H9 (cell line): Measurements from ENCODE around the gene POLN. TPM values are rescaled to one million over a fixed set of nuclear protein-coding genes. Genes with fewer than 3 reads are reported as not detected.

Experiments used
- DNase-seq: peaks from one replicate; pipeline ENCODE4 v3.0.0-alpha.2; 2017
- H2AFZ ChIP-seq: one replicate; pipeline ENCODE4 v1.6.1; 2013; ENCODE audit warnings: mild to moderate bottlenecking, low read length, control low read depth, moderate library complexity
- H2AK5ac ChIP-seq: 2 replicates; pipeline ENCODE4 v1.6.1; 2013; ENCODE audit warnings: low read length, control low read depth, mixed read lengths; ENCODE audit not compliant: insufficient read length
- H2BK120ac ChIP-seq: one replicate; pipeline ENCODE4 v1.6.1; 2013; ENCODE audit warnings: low read depth, mild to moderate bottlenecking, low read length, control low read depth, inconsistent platforms; ENCODE audit not compliant: poor library complexity, severe bottlenecking
- H2BK12ac ChIP-seq: 2 replicates; pipeline ENCODE4 v1.6.1; 2013; ENCODE audit warnings: low read length, control low read depth, mixed read lengths, low read depth; ENCODE audit not compliant: insufficient read length
- H2BK15ac ChIP-seq: 2 replicates; pipeline ENCODE4 v1.6.1; 2013; ENCODE audit warnings: low read depth, low read length, control low read depth
- H2BK20ac ChIP-seq: one replicate; pipeline ENCODE4 v1.6.1; 2013; ENCODE audit warnings: low read depth, mild to moderate bottlenecking, low read length, control low read depth, inconsistent platforms; ENCODE audit not compliant: poor library complexity, severe bottlenecking
- H2BK5ac ChIP-seq: 2 replicates; pipeline ENCODE4 v1.6.1; 2013; ENCODE audit warnings: low read length, control low read depth, mixed read lengths; ENCODE audit not compliant: insufficient read length
- H3K14ac ChIP-seq: 2 replicates; pipeline ENCODE4 v1.6.1; 2013; ENCODE audit warnings: low read length, control low read depth; ENCODE audit not compliant: insufficient read depth
- H3K18ac ChIP-seq: 2 replicates; pipeline ENCODE4 v1.6.1; 2013; ENCODE audit warnings: low read depth, mild to moderate bottlenecking, mixed read lengths, low read length, control low read depth; ENCODE audit not compliant: insufficient read length
- H3K23ac ChIP-seq: 2 replicates; pipeline ENCODE4 v1.6.1; 2013; ENCODE audit warnings: low read length, control low read depth, mixed read lengths, low read depth; ENCODE audit not compliant: insufficient read length
- H3K23me2 ChIP-seq: 2 replicates; pipeline ENCODE4 v1.6.1; 2013; ENCODE audit warnings: low read depth, mild to moderate bottlenecking, mixed read lengths, low read length, control low read depth; ENCODE audit not compliant: insufficient read length, poor library complexity, severe bottlenecking
- H3K27ac ChIP-seq: 2 replicates; pipeline ENCODE4 v1.5.1; 2013; ENCODE audit warnings: low read length, control low read depth, mixed read lengths, low read depth; ENCODE audit not compliant: insufficient read length
- H3K27me3 ChIP-seq: 2 replicates; pipeline ENCODE4 v1.6.1; 2013; ENCODE audit warnings: low read length, control low read depth, inconsistent platforms; ENCODE audit not compliant: insufficient read depth
- H3K4ac ChIP-seq: 2 replicates; pipeline ENCODE4 v1.6.1; 2013; ENCODE audit warnings: low read depth, mild to moderate bottlenecking, control low read depth, inconsistent platforms, low read length, moderate library complexity
- H3K4me1 ChIP-seq: 2 replicates; pipeline ENCODE4 v1.6.1; 2013; ENCODE audit warnings: low read length, control low read depth, inconsistent platforms; ENCODE audit not compliant: insufficient read depth
- H3K4me2 ChIP-seq: 2 replicates; pipeline ENCODE4 v1.6.1; 2013; ENCODE audit warnings: low read length, control low read depth, mixed read lengths; ENCODE audit not compliant: insufficient read length, insufficient read depth
- H3K56ac ChIP-seq: 2 replicates; pipeline ENCODE4 v1.6.1; 2013; ENCODE audit warnings: low read depth, mild to moderate bottlenecking, mixed read lengths, low read length, control low read depth; ENCODE audit not compliant: insufficient read length
- H3K79me1 ChIP-seq: 2 replicates; pipeline ENCODE4 v1.6.1; 2013; ENCODE audit warnings: low read depth, mild to moderate bottlenecking, moderate library complexity, low read length, control low read depth, inconsistent platforms; ENCODE audit not compliant: insufficient read depth, poor library complexity, severe bottlenecking
- H3K79me2 ChIP-seq: 2 replicates; pipeline ENCODE4 v1.6.1; 2013; ENCODE audit warnings: low read length, control low read depth, inconsistent platforms; ENCODE audit not compliant: insufficient read depth
- H3K9ac ChIP-seq: 2 replicates; pipeline ENCODE4 v1.6.1; 2013; ENCODE audit warnings: low read length, control low read depth, mixed read lengths; ENCODE audit not compliant: insufficient read length; ENCODE audit errors: extremely low read depth
- H3K9me3 ChIP-seq: one replicate; pipeline ENCODE4 v1.6.1; 2013; ENCODE audit warnings: low read depth, low read length, inconsistent platforms; ENCODE audit not compliant: control insufficient read depth
- H3T11ph ChIP-seq: one replicate; pipeline ENCODE4 v1.6.1; 2013; ENCODE audit warnings: mild to moderate bottlenecking, low read length, control low read depth, inconsistent platforms
- H4K20me1 ChIP-seq: one replicate; pipeline ENCODE4 v1.6.1; 2013; ENCODE audit not compliant: control insufficient read depth, insufficient read length, insufficient read depth
- H4K5ac ChIP-seq: 2 replicates; pipeline ENCODE4 v1.6.1; 2013; ENCODE audit warnings: low read depth, mild to moderate bottlenecking, mixed read lengths, low read length, control low read depth; ENCODE audit not compliant: insufficient read length
- H4K8ac ChIP-seq: replicated peaks from 2 replicates; pipeline ENCODE4 v1.6.1; 2013; ENCODE audit warnings: low read length, control low read depth, mixed read lengths, low read depth; ENCODE audit not compliant: insufficient read length
- H4K91ac ChIP-seq: 2 replicates; pipeline ENCODE4 v1.6.1; 2013; ENCODE audit warnings: low read depth, mild to moderate bottlenecking, moderate library complexity, mixed read lengths, low read length, control low read depth; ENCODE audit not compliant: insufficient read length
- H3K27ac Mint-ChIP-seq, 3 experiments: 2 replicates in 2 of 3; 3 replicates in 1 of 3; pipeline ENCODE4 v1.8.0; 2020 to 2021; ENCODE audit warnings: mixed read lengths in 3 of 3, mild to moderate bottlenecking in 1 of 3, moderate library complexity in 1 of 3
- H3K27me3 Mint-ChIP-seq: 2 replicates; pipeline ENCODE4 v1.8.0; 2021; ENCODE audit warnings: low read depth, mild to moderate bottlenecking, moderate library complexity, mixed read lengths
- H3K36me3 Mint-ChIP-seq, 3 experiments: 2 replicates in 2 of 3; 3 replicates in 1 of 3; pipeline ENCODE4 v1.8.0; 2020 to 2021; ENCODE audit warnings: low read depth in 3 of 3, mixed read lengths in 3 of 3; ENCODE audit not compliant: insufficient read depth in 1 of 3
- H3K4me1 Mint-ChIP-seq, 2 experiments: 2 replicates each; pipeline ENCODE4 v1.8.0; 2020; ENCODE audit warnings: mixed read lengths in 2 of 2
- H3K4me3 Mint-ChIP-seq, 2 experiments: 2 replicates in 1 of 2; 3 replicates in 1 of 2; pipeline ENCODE4 v1.8.0; 2020 to 2021; ENCODE audit warnings: mild to moderate bottlenecking in 2 of 2, mixed read lengths in 2 of 2, moderate library complexity in 1 of 2
- H3K9me3 Mint-ChIP-seq, 2 experiments: 2 replicates in 1 of 2; 3 replicates in 1 of 2; pipeline ENCODE4 v1.8.0; 2020; ENCODE audit warnings: mild to moderate bottlenecking in 2 of 2, mixed read lengths in 2 of 2, moderate library complexity in 1 of 2
- WGBS: extraction: QIAGEN DNeasy Blood & Tissue Kit; methylation state at CpG from one replicate; pipeline ENCODE4 v1.1.7; 2013; ENCODE audit warnings: missing lambda C conversion rate, low lambda C conversion rate, mixed read lengths; ENCODE audit not compliant: insufficient read length; ENCODE audit errors: extremely low coverage; 5-methylcytosine and 5-hydroxymethylcytosine counted together
- total RNA-seq: library from RNA; stranded (reverse); gene quantifications from 2 replicates; pipeline ENCODE4 v1.2.1, GENCODE V29; 2021
- TF ChIP-seq, protein P1 (sequence below): fragments of 200-600 bp; sonication (generic); conservative IDR thresholded peaks from 3 replicates; pipeline ENCODE4 v1.8.0; 2021; ENCODE audit warnings: antibody characterized with exemption, mild to moderate bottlenecking

POLN gene
- total RNA-seq, 1 experiment from 2014 or later = 0.74 TPM

DNA sequence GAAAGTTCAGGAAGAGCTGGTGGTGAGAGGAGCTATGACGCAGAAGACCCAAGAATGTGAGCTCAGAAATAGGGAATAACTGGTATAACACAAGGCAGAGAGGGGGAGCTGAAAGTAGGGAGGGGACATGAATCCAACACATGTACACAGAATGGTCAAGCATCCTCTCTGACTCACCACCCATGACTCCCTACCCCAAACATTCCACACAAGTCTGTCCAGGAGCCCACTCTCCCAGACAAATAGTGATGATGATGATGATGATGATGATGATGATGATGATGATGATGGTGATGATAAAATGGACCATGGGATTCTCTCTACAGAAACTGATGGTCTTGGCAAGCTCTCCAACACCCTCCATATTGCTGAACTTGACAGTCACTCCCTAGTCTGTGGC, 136.4 kb downstream of the POLN start:
- Histone ChIP-seq H3K27me3 (no peaks in the 10 kb centered on the region), H3K9me3 (no peaks in the 10 kb centered on the region), H2BK12ac (no peak overlapping the region), H3K56ac (no peak overlapping the region), H4K20me1 (no peaks in the 10 kb centered on the region), H3K27ac (no peak overlapping the region), H3K79me1 (no peaks in the 10 kb centered on the region), H3K23me2 (no peaks in the 10 kb centered on the region), H2AFZ (no peak overlapping the region), H2BK20ac (no peak overlapping the region), H4K8ac (no peak overlapping the region), H4K5ac (no peak overlapping the region), H3T11ph (no peak overlapping the region), H3K14ac (no peak overlapping the region), H3K18ac (no peak overlapping the region), H4K91ac (no peak overlapping the region), H3K4me2 (no peak overlapping the region), H2BK15ac (no peak overlapping the region), H2BK5ac (no peak overlapping the region), H2AK5ac (no peak overlapping the region), H3K9ac (no peak overlapping the region), H3K23ac (no peak overlapping the region), H3K4ac (no peak overlapping the region), H2BK120ac (no peak overlapping the region), H3K79me2 (no peaks in the 10 kb centered on the region), H3K4me1 (no peaks in the 10 kb centered on the region)
- peaks cover 19% of the 10 kb centered on the region for H3K27me3 Mint-ChIP-seq
- peaks cover 11 to 14% of the 10 kb centered on the region in 2 experiments for H3K9me3 Mint-ChIP-seq
- TF ChIP-seq, protein P1, sequence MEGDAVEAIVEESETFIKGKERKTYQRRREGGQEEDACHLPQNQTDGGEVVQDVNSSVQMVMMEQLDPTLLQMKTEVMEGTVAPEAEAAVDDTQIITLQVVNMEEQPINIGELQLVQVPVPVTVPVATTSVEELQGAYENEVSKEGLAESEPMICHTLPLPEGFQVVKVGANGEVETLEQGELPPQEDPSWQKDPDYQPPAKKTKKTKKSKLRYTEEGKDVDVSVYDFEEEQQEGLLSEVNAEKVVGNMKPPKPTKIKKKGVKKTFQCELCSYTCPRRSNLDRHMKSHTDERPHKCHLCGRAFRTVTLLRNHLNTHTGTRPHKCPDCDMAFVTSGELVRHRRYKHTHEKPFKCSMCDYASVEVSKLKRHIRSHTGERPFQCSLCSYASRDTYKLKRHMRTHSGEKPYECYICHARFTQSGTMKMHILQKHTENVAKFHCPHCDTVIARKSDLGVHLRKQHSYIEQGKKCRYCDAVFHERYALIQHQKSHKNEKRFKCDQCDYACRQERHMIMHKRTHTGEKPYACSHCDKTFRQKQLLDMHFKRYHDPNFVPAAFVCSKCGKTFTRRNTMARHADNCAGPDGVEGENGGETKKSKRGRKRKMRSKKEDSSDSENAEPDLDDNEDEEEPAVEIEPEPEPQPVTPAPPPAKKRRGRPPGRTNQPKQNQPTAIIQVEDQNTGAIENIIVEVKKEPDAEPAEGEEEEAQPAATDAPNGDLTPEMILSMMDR = no peak
- no peaks in the 10 kb centered on the region for H3K36me3 Mint-ChIP-seq
- no peaks in the 10 kb centered on the region for H3K4me1 Mint-ChIP-seq
- no peak for DNase-seq
- no peak overlapping the region for H3K4me3 Mint-ChIP-seq
- WGBS = no CpG with 5 or more reads among the region's 1 CpG
- no peak overlapping the region for H3K27ac Mint-ChIP-seq
